HL-60 (cell line): ENCODE results near the gene BMPER.

Experiments
- DNase-seq, 2 experiments: peaks; one replicate each; pipeline ENCODE4 v3.0.0-alpha.2; 2010 to 2020; ENCODE audit warnings: low read depth in 1 of 2, low spot score in 1 of 2
- H3K27ac ChIP-seq: fragments of 250-450 bp; sonication (Bioruptor Pico); replicated peaks from 2 replicates; pipeline ENCODE4 v1.5.1; 2020; ENCODE audit warnings: mild to moderate bottlenecking, moderate library complexity
- H3K27me3 ChIP-seq: fragments of 250-450 bp; sonication (Bioruptor Pico); 2 replicates; pipeline ENCODE4 v1.5.1; 2021; ENCODE audit warnings: mild to moderate bottlenecking, moderate library complexity; ENCODE audit not compliant: insufficient read depth, poor library complexity, severe bottlenecking
- H3K4me3 ChIP-seq: replicated peaks from 2 replicates; pipeline ENCODE4 v1.5.1; 2011; ENCODE audit warnings: mild to moderate bottlenecking, control low read depth, low read length; ENCODE audit not compliant: insufficient read depth
- CTCF ChIP-seq: IDR thresholded peaks from one replicate; pipeline ENCODE4 v1.5.1; 2011; ENCODE audit warnings: low read length, control low read depth, inconsistent platforms; ENCODE audit not compliant: insufficient read depth
- GABPA ChIP-seq: IDR thresholded peaks from 2 replicates; pipeline ENCODE4 v1.6.1; 2012; ENCODE audit warnings: low read depth
- POLR2AphosphoS5 ChIP-seq: IDR thresholded peaks from 2 replicates; pipeline ENCODE4 v1.6.1; 2012; ENCODE audit warnings: low read depth
- REST ChIP-seq: IDR thresholded peaks from 2 replicates; pipeline ENCODE4 v1.6.1; 2012; ENCODE audit warnings: low read depth; ENCODE audit not compliant: insufficient replicate concordance
- SPI1 ChIP-seq: IDR thresholded peaks from 2 replicates; pipeline ENCODE4 v1.6.1; 2012; ENCODE audit warnings: low read depth, mild to moderate bottlenecking, borderline replicate concordance

The BMPER gene

GRCh38 chr7:33921216-33921938 is 16.0 kb downstream of the BMPER start:
- Histone ChIP-seq H3K27ac (no peak overlapping the region), H3K4me3 (no peak overlapping the region), H3K27me3 (no peaks in the 10 kb centered on the region)
- DNase-seq: no peak
- TF ChIP-seq REST (no peak), SPI1 (no peak)

DNA sequence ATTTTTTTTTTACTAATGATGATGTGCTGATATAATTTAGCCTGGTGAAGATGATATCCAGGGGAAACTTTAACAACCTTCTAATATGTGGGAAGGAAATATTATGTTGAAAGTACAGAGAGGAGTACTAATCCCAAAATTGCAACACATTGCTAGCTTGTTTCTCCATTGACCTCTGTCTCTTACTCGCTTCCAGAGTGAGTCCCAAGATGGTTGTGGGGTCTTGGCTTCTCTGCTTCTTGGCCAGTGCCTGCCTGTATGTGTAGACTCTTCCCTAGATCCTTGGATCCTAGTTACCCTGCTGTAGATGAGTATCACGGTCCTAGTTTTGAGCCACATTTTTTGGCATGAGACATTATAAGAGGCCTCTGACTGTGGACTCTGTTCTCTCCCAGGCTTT is 17.5 kb downstream of the BMPER start:
- Histone ChIP-seq H3K4me3 (no peak overlapping the region), H3K27me3 (no peaks in the 10 kb centered on the region), H3K27ac (no peak overlapping the region)
- no peak for DNase-seq
- TF ChIP-seq POLR2AphosphoS5: no peak
- no peak for TF ChIP-seq CTCF
- TF ChIP-seq REST: no peak
- TF ChIP-seq SPI1: no peak
- no peak for TF ChIP-seq GABPA

DNA sequence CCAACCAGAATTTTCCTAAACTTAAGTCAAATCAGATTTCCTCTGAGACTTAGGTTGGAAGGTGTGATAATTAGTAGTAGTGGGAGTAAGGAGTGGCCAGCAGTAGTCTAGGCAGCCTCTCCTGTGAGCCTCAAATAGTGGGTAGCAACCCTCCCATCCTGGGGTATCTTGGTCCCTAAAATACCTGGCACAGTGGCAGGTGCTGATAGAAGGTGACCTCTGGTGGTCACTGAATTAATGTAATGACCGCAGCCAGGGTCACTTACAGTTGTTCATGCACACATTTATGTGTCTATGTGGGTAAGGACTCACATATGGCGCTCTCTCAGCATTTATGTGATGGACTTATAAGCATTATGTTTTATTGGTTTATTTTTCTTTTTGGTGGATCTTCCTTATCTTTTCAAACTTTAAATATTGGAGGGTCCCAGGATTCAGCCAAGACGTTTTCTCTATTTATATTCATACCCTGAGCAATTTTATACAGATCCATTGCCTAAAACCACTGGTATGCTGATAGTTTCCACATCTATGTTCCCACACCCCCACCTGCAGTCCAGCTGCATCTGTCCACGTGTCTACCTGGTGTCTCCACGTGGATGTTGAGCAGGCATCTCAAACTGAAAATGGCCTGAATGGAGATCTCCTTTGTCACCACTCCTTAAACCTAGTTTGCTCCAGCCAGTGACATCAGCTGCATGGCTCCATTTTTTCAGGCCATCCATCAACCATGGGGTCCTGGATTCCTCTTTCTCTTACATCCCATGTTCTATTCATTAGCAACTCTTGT is 18.3 kb downstream of the BMPER start:
- no peak for TF ChIP-seq REST
- no peak for TF ChIP-seq GABPA
- no peak for TF ChIP-seq CTCF
- TF ChIP-seq POLR2AphosphoS5: no peak
- H3K27me3 ChIP-seq: no peaks in the 10 kb centered on the region

More for the DNA sequence above, 18.3 kb downstream of the BMPER start:
- DNase-seq: no peak
- H3K4me3 ChIP-seq: no peak overlapping the region
- H3K27ac ChIP-seq: no peak overlapping the region
